ENCODE data around the gene RTN4RL1.

The RTN4RL1 gene

GRCh38 chr17:2025220-2025621, at the start of gene RTN4RL1:
Gene RTN4RL1, minus strand, starts transcription at chr17:2025334. Its CDS starts 469 bp downstream, at chr17:2024865.
- FAIRE-seq: no peak

GRCh38 chr17:2074919-2075318, 49.8 kb upstream of the RTN4RL1 start:
- FAIRE-seq: no peak

GRCh38 chr17:2071455-2072281, 46.5 kb upstream of the RTN4RL1 start:
- FAIRE-seq: no peak

DNA sequence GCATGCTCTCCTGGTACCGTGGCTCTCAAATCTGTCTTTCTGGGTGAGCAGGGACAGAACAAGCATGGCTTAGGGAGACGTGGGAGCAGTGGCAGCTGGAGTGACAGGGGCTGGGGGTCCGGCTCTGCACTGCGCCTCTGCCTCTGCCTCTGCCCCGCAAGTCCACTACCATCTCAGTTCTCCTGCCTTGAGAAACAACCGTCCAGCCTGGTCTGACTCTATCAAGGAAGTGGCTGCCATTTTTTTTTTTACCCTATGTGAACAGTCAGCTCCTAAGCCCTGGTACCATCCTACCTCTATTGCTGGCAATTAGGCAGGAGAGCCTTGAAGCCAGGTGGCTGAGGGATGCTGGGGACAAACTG, 45.9 kb upstream of the RTN4RL1 start:
- no peak for FAIRE-seq

DNA sequence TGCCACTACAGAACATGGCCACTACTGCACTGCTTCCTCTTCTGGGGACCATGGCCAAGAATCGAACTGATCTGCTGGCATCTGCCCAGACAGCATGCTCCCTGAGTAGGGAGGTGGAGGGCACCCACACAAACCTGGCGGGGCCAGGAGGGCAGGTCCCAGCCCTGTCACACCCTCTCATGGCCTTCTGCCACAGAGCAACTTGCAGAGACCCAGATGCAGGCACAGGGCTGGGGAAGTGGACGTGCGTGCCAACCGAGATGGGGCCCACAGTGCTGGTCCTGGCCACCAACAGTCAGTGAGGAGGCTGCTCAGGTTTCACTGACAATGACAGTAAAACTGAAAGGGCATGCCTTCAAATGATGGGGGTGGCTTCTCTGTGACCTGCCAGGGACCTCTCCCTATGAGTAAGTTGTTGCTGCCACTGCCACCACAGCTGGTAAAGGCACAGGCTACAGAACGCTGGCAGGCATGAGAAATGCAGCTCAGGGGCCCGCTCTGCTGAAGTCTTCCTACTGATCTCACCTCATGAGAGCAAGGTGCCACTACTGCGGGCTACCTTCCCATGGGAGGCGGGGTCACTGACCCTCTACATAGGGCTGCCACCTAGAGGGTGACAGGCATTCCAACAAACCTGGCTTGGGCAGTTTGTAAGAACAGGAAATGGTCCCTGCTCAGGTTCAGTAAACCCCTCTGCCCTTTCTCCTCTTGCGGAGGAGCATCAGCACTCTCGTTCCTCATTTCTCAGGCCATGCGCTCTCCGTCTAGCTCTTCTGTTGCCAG, 45.3 kb upstream of the RTN4RL1 start:
- no peak for FAIRE-seq

DNA sequence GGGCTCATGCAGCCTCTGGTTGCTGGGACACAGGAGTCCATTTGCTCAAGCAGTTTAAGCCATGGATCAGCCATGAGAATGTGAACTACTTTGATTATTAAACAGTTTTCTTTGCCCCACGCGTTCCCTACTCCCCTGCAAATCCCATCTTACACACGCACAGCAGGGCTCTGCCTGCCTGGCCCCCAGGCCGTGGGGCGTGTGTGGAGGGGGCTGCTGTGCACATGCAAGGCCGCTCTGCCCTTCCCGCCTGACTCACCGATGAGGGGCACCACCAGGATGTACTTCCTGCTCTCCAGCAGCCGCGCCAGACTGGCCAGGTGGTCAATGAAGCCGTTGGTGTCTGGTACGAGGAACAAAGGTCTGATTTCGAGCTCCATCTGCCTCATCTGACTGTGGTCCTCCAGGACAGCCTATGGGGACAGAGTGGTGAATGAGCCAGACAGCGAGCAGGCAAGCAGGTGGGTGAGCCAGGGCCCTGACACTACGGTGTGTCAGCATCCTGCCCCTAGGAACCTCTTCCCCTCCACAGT, 43.5 kb upstream of the RTN4RL1 start:
- no peak for FAIRE-seq

DNA sequence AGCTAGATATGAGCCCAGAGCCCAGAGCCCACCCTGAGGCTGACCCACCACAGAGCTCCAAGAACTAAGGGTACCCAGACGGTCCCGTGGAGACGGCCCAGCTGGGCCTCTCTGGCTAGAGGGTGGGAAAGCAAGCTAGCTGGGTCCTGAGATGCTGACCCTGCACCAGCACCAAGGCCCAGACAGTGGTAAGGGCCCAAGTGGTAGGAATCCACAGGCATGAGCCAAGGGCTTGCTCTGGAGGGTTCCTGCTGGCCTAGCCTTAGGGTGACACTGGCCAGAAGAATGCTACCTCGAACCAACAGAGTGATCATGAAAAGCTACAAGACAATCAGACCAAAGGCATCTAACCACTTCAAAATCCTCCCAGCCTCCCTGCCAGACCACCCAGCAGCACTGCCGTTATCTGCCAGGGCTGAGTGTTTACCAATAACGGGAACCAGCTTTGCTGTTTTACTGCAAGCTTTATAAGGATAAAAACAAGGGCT, 42.9 kb upstream of the RTN4RL1 start:
- FAIRE-seq: no peak

DNA sequence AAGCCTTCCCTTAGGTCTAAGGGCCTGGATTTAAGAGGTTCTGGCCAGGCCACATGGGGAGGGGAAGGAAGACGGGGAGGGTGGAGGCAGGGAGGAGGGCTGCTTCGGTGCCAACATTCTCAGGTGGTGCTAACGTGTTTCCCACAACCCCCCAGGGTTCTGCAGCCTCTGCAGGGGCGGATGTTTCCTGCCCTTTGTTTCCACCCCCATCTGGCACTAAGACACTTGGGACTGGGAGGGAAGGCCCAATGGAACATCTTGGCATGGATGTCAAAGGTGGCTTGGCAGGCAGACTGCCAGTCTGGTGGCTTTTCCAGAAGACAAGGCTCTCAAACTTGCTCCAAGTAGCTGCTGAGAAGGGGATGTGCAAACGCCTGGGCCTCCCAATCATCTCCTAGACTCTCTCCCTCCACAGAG, 42.5 kb upstream of the RTN4RL1 start:
- FAIRE-seq: no peak

- no peak for FAIRE-seq
Observed at GRCh38 chr17:2067048-2067561, 42.0 kb upstream of the RTN4RL1 start.

DNA sequence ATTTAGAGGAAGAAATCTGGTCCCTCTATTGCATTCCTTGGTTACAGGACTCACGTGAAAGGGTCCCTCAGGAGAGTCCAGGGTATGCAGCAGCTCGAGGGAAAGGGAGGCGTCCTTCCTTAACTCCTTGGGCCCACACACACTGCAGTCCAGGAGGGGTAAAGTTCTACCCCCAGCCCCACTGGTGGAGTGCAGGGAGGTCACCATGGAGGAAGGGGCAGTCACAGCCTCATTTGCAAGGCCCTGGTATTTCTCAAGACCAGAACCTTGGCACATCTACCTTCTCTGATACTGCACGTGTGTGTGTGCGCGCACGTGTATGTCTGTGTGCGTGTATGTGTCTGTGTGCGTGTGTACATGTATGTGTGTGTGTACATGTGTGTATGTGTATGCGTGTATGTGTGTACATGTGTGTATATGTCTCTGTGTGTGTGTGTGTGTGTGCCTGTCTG, 40.8 kb upstream of the RTN4RL1 start:
- FAIRE-seq: no peak

- FAIRE-seq: no peak
Observed at GRCh38 chr17:2064980-2065785, 40.0 kb upstream of the RTN4RL1 start.

- FAIRE-seq: no peak
Observed at GRCh38 chr17:2064520-2064971, 39.4 kb upstream of the RTN4RL1 start.

GRCh38 chr17:2064147-2064489, 39.0 kb upstream of the RTN4RL1 start:
- no peak for FAIRE-seq

- FAIRE-seq: no peak
Observed at GRCh38 chr17:2063261-2064146, 38.4 kb upstream of the RTN4RL1 start.

GRCh38 chr17:2062571-2063183, 37.5 kb upstream of the RTN4RL1 start:
- FAIRE-seq: no peak

GRCh38 chr17:2061441-2061958, 36.4 kb upstream of the RTN4RL1 start:
- FAIRE-seq: no peak

- no peak for FAIRE-seq
Observed at GRCh38 chr17:2060681-2061440, 35.7 kb upstream of the RTN4RL1 start.

DNA sequence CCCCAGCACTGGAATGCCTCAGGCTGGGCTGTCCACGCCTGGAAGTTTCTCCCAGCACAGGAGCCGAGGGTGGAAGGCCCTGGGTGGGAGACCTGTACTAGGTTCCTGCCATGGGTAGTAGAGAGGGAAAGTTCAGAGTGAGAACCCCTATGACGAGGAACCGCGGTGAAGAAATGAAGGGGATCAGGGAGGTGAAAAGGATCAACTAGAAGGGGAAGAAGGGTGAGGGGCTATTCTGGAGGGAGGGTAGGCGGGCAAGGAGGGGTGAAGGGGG, 35.2 kb upstream of the RTN4RL1 start:
- FAIRE-seq: no peak

DNA sequence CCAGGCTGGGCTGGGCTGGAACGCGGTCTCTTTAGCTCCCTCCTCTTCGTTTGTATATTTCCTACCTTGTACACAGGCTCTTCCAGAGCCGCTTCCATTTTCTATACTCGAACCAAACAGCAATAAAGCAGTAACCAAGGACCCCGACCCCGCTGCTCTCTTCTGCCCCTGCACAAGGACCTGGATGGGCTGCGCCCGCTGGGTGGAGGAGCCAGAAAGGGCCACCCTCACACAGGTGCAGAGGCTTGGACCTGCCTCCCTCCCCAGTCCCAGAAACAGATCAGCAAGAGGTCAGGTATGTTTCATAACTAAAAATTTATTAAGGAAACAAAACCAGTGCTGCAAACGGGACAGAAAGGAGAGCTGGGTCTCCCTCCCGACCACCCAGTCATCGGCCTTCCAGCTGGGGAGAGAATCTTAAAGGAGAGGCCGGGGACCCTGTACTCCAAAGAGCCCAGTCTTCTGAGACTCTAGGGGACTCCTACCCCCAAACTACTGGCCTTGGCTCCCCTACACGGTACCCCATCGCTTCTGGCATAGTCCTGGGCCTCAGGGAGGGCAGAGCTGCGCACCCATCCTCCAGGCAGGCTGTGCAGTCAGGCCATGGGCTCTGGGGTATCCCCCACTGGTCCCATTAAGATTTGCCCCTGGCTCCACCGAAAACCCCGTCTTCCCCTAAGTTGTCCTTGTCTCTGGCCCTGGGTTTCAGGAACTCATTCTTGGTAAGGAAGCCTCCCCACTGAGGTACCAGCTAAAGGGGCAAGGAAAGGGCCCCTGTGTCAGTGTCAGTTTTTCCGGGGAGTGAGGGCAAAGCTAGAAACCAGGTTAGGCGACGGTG, 34.6 kb upstream of the RTN4RL1 start:
- no peak for FAIRE-seq

Measured in TTC549 (cell line).